ENCODE results near the gene FGR.

FGR gene

GRCh38 chr1:27600498-27601175 is 34.3 kb downstream of the FGR start:
- no peak for DNase-seq

DNA sequence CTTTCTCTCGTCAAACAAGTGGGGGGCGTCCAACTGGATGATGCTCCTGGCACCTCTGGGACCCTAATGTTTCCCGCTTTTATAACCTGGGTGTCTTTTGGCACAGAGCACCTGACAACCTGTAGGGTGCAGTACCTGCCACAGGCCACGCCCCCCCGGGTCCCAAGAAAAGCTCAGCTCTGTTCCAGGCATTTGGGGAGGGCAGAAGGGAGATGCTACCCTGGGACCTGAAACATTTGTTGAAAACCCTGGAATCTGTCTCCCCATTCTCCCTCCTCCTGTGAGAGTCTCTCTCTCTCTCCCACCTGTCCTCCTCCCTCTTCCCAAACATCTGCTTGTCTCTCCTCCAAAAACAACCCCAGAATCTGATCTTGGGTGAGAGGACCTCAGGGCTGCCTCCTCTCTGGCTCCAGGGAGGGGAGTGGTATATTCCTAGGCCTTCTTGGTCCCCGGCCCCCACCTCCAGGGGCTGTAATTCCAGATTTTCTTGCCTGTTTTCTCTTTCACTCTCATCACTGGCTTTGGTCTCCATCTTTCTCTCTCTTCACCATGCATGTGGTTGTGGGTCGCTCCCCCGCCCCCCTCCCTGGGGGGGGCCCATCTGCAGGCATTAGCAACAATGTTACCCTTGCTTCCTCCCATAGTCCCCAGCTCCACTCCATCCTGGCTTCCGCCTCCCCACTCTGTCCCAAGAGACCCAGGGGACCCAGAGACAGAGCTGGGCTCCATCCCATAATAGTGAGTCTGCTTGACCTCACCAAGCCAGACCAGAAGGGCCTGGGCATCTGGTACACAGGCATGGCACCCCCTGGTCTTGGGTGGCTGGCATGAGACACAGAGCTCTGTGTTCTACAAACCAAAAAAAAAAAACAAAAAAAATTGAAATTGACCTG is 35.1 kb downstream of the FGR start:
- DNase-seq = no peak

GRCh38 chr1:27598902-27599528 is 36.0 kb downstream of the FGR start:
- no peak for DNase-seq

- no peak for DNase-seq
These were observed 36.7 kb downstream of the FGR start for GRCh38 chr1:27598295-27598687.

DNA sequence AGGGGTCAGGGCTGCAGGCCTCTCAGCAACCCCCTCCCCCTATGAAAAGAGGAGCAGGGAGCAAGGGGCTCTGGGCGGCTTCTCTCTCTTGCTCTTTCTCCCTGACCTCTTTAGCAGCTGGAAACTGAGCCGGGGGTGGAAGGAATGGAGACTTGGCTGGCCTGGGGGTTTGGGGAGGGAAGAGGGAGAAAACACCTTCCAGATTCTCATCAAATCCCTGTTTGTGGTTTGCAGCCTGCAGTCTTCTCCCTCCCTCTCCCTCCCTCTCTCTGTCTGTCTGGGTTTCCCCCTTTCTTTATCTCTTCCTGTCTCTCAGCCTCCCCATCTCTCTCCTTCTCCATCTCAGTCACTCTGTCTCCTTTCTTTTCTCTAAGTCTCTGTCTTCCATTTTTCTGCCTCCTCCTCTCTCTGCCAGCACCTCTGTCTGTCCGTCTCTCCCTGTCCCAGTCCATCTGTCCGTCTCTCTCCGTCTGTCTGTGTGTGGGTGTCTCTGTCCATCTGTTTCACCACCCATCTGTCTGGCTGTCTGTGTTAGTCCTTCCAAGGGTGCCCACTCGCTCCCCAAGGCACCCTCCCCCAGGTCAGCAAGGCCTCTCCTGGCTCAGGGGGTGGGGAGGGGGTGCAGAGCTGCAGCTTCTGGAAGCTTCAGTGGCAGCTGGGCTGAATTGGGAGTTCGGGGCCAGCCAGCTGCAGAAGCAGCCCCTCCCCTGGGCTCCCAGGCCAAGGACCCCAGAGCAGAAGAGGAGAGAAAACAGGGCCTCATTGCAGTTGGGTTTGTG is 37.3 kb downstream of the FGR start:
- no peak for DNase-seq

GRCh38 chr1:27596986-27597385 is 38.0 kb downstream of the FGR start:
- no peak for DNase-seq

- DNase-seq = no peak
These were observed 38.7 kb downstream of the FGR start for GRCh38 chr1:27596261-27596660.

DNA sequence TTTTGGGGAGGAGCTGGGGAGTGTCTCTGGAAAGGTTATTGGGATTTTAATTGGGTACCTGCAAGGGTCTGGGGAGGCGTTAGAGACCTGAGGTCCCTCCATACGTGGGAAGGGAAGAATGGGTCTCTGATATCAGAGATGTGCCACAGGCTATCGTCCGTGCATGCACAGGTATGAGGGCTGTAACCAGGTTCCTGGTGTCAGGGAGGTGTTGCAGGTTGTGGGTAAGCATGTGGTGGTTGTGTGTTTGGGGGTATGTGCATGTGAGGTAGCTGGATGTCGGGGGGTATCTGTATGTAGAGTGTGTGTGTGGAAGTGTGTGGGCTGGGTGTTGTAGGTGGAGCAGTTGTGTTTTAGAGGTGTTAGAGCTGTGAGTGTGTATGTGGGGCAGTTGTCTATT is 39.4 kb downstream of the FGR start:
- DNase-seq = no peak

DNA sequence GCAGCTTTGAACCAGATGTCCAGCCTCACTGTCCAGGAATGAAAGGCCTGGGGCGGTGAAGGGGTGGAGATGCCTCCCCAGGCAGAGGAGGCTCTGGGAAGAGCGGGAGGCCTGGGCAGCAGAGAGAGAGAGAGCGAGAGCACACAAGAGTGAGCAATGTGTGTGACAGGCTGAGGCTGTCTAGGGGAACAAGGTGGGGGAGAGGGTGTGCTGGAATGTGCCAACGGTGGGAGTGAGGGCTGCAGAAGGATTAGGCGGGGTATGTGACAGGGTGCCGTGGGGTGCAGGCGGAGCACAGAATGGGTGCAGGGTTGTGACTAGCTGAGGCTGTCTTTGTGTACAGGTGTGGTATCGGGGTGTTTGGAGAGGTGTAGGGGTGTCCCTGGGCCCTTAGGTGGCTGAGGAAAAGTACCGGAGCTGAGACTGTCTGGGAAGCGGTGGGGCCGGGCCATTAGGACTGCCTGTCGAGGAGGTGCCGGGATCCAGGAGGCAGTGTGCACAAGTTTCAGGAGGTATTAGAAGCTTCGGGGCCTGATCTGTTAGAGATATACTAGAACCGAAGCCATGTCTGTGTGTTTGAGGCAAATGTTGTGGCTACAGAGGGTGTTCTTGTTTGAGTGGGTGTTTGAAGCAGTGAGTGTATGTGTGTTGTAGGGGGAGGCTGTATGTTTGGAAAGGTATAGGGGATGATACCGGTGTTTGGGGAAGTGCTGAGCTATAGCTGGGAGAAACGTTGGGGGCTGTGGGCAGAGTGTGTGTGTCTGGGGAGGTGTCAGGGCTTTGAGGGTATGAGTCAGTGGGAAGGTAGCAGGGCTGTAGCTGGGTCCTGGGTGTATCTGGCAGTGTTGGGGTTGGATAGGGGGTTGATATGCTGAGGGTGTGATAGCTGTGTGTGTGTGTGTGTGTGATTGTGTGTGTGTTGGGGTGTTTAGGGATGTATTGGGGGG is 40.1 kb downstream of the FGR start:
- no peak for DNase-seq

- DNase-seq = no peak
These were observed 41.1 kb downstream of the FGR start for GRCh38 chr1:27593678-27594563.

GRCh38 chr1:27592931-27593677 is 41.9 kb downstream of the FGR start:
- no peak for DNase-seq

GRCh38 chr1:27592232-27592930 is 42.6 kb downstream of the FGR start:
- DNase-seq = no peak

GRCh38 chr1:27591622-27592021 is 43.4 kb downstream of the FGR start:
- no peak for DNase-seq

- no peak for DNase-seq
These were observed 44.0 kb downstream of the FGR start for GRCh38 chr1:27590917-27591508.

GRCh38 chr1:27589841-27590426 is 45.1 kb downstream of the FGR start:
- DNase-seq = no peak

GRCh38 chr1:27589441-27589840 is 45.5 kb downstream of the FGR start:
- no peak for DNase-seq

GRCh38 chr1:27588256-27589232 is 46.4 kb downstream of the FGR start:
- DNase-seq = no peak

Measured in activated CD8-positive, alpha-beta memory T cell treated with anti-CD3 and anti-CD28 coated beads, Interleukin-2, amount 50 U/mL, for 48 hours (primary cell).